Activated effector memory CD4-positive, alpha-beta T cell treated with anti-CD3 and anti-CD28 coated beads, Interleukin-2, amount 50 U/mL, for 16 hours (primary cell): Measurements from ENCODE around the gene DAPK3.
"Not testable (repeated sequence)": the region's sequence is repeated elsewhere in the genome, so short reads cannot be mapped to it uniquely, and the experiment has no call there.

ENCODE experiments used
- DNase-seq: peaks from one replicate; pipeline ENCODE4 v3.0.0-alpha.2; 2020

Gene DAPK3

GRCh38 chr19:3977242-3978143 is 6.6 kb upstream of the DAPK3 start:
- no peak for DNase-seq

GRCh38 chr19:3976495-3977241 is 5.8 kb upstream of the DAPK3 start:
- no peak for DNase-seq

DNA sequence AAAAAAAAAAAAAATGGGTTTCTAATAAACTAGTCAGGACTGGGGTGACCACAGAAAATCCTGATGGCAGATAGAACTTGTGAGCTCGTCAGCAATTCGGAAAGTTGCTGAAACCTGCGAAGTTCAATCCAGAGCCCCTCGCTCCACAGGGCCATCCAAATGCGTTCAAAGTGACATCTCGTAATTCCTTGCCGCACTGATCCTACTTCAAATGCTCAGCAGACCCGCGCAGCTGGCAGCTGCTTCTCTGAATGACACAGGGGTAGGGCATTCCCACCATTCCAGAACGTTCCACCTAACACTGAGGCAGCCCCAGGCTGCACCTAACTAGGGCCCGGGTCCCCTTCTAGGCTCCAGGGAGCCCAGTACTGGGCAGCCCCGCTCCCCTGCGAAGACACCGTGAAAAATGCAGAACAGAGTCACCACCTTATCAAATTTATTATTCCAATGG is 4.8 kb upstream of the DAPK3 start:
- DNase-seq: no peak

- no peak for DNase-seq
Observed at GRCh38 chr19:3975144-3975543, 4.2 kb upstream of the DAPK3 start.

DNA sequence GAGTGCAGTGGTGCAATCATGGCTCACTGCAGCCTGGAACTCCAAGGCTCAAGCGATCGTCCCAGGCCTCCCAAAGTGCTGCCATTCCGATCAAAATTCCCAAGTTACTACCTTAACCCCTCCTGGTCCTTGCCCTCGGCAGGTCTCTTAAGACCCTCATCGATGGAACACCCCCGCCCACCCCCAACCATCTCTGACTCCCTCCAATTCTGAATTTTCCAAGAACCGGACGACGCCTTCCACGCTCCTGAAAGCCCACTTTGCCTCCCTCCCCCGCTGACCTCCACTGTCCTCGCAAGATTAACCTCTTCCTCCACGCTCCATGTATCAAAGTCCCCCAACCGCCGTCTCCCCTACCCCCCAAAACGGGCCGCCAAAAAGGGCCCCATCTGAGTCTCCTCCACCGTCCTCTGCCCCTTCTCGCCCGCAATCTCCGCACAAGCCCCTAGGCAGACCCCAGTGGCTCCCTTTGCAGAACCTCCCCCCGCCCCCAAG is 539 bp downstream of the DAPK3 start:
- no peak for DNase-seq

DNA sequence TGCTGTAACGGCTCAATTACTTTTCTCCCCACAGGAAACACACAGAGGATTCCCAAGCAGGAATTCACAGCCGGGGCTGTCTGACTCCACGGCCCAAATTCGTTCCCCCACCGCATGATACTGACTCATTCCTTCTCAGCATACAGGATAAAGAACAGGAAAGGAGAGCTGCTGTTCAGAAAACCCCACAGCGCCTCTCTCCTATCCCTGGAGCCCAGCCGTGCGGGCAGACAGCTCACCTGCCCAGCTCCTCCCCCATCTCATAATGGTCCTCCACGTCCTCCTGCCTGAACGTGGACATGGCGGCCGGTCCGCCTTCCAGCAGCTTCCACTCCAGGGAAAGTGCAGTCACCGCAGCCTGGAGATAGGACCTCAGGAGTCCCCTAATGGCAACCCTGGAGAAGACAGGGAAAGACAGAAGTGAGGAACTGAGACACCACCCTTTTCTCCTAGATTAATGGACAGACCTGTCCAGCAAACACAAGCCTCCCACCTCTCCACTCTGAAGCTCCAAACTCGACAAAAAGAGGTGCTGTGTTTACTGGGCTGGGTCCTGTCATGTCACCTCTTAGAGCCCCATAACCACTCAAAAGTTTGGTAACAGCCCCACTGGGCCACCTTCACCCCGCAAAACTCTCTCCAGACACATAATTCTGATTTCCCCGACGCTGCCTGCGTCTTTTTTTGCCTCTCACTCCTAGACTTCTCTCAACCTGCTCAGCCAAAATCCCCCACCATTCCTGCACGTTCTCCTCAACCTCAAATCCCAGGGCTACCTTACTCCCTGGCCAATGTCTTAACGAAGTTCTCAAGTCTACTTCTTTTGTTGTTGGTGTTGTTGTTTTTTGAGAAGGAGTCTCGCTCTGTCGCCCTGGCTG is 1.2 kb downstream of the DAPK3 start:
- no peak for DNase-seq

DNA sequence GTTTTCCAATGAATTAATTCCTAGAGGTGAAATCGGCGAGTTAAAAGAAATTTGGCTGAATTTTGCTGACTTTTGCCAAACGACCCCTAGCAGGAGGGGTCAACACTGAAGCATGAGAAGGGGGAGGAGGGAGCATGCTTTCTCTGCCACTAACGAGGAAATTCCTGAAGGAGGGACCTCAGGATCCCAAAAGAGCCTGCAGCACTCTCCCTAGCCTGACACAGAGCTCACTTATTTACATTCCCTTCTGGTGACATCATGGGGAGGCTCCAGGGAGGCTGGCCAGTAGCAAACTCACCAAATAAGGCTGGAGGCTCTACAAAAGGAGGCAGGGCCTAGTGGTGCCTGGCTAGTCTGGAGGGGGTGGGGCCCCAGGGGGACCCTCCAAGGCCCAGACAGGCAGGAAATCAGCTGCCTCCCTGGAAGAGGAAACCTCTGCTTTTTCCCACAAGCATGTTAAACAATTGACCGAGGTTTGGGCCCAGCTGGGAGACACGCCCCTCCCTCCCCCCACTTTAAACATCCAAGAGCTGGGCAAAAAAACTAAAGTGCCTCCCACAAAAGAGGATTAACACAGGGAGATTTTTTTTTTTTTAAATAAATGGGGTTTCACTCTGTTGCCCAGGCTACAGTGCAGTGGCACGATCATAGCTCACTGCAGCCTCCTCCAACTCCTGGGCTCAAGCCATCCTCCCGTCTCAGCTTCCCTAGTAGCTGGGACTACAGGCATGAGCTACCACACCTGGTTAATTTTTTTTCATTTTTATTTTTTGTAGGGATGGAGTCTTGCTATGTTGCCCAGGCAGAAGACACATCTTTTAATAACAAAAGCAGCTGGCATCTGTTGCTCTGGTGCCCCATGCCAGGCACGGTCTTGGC is 2.1 kb downstream of the DAPK3 start:
- no peak for DNase-seq

- not testable (repeated sequence) for DNase-seq
Observed at GRCh38 chr19:3967983-3968382, 2.9 kb downstream of the DAPK3 start.

GRCh38 chr19:3966051-3967017 is 4.6 kb downstream of the DAPK3 start:
- no peak for DNase-seq

DNA sequence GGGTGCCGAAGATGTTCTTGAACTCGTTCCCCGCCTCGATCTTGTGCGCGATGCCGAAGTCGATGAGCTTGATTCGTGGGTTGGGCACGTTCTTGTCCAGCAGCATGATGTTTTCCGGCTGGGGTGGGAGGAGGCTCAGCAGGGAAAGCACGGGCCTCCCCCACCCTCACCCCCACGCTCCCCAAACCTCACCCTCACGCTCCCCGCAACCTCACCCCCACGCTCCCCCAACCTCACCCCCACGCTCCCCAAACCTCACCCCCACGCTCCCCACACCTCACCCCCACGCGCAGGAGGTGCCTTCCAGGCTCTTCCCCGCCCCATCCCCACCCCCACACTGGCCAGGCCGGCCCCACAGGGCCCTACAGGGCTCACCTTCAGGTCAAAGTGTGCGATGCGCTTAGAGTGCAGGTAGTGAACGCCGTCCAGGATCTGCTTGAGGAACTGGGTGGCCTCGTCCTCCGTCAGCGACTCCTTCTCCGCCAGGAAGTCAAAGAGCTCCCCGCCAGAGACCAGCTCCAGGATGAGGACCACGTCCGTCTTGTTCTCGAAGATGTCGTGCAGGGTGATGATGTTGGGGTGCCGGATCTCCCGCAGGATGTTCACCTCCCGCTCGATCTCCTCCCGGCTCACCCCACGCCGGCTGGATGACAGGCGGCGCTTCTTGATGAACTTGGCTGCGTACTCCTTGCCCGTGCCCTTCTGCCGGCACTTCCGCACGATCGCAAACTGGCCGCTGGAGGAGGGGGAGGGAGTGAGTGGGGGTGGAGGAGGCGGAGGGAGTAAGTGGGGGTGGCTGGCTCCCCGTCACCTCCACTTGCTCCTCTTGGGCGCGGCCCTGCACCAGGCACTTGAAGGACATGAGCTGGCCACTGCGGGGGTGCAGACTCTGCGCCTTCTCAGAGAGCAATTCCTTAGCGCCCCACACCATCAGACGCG is 6.4 kb downstream of the DAPK3 start:
- no peak for DNase-seq

- DNase-seq: no peak
Observed at GRCh38 chr19:3963458-3964255, 7.2 kb downstream of the DAPK3 start.

DNA sequence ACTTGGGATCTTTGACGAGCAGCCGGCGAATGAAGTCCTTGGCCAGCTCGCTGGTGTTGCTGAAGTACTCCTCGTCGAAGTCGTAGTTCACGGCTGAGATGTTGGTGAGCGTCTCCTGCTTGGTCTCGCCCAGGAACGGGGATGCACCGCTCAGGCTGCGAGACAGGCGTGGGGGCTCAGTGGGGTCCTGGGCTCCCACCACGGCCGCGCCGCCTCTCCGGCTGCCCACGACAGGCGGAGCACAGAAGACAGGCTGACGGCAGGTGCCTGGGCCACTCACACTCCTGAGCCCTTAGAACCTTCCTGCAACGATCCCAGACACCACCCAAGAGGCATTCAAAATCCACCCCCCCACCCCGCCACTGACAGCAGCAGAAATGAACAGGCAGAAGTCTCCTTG is 9.9 kb downstream of the DAPK3 start:
- no peak for DNase-seq

GRCh38 chr19:3959766-3960131 is 11.2 kb downstream of the DAPK3 start:
- no peak for DNase-seq

DNA sequence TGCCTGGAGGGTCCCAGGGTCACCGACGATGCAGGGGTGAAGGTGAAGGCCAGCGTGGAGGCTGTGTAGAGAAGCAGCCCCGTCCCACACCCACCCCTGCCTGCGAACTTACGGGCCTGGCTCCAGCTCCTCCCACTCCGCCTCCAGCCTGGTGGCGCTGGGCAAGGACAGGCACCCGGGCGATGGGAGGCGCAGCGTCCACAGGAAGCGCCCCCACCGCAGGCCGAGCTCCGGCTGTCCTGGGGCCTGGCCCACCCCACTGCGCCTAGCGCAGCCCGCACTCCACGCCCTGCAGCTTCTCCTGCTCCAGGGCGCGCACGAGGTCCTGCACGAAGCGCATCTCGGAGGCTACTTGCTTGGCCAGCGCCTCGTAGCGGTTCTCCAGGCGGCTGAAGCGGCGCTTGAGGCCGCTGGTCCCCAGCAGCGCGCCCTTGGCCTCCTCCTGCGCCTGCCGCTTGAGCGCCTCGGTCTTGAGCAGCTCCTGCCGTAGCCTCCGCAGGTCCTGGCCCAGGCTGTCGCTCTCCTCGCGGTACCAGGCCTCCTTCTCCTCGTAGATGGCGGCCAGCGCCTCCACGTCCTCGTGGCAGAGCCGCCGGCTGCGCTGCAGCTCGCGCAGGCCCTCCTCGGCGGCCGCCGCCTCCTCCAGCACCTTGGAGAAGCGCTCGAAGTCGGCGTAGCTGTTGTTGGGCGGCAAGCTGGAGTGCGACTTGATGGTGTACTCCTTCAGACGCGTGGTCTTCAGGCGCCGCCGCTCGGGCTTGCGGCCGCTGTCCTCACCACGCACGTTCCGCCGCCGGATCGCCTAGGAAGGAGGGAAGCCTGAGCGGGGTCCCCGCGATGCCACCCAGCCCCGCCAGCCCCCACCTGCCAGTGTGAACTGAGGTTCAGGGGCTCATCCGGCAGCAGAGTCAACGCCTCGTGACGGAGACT is 11.8 kb downstream of the DAPK3 start:
- no peak for DNase-seq

DNA sequence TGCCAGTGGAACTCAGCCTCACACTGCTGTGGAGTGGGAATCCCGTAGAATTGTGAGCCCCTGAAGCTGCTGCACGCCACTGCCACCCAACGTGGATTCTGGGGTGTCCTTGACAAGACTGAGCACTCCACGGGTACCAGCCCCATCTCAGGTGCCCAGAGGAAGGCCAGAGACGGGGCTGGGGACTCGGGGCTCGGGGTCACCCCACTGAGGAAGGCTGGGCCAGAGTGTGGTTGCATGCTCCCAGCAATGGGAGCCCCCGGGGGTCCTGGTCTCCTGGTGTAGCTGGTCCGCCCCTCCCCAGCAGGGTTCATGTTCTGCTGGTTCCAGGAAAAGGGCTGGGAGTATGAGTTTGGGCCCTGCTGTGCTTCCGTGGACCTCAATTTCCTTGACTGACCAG is 15.2 kb downstream of the DAPK3 start:
- no peak for DNase-seq

- not testable (repeated sequence) for DNase-seq
Observed at GRCh38 chr19:3955276-3955675, 15.6 kb downstream of the DAPK3 start.

DNA sequence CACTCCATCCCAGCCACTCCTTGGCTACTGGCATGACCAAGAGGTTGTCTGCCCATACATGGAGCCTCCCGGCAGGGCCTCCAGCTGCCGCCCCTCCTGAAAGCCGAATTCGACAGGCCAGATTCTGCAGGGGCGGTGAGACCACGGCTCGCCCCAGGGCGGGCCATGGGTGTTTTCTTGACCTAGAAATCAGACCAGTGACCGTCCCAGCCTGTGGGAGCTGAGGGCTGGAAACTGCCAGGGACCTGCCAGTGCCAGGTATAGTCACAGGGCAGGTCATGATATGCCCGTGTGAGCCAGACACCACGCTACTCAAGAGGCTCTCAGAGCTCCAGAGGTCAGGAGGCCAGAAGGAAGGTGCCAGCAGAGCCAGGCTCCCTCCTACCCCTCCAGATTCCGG is 16.8 kb downstream of the DAPK3 start:
- DNase-seq: no peak
